Measurements from ENCODE around the gene PIGQ. TPM values are rescaled to one million over a fixed set of nuclear protein-coding genes. Genes with fewer than 3 reads are reported as not detected.

PIGQ gene
- total RNA-seq, 1 experiment from 2014 or later = 58.0 TPM

GRCh38 chr16:530111-530817 is 39.5 kb upstream of the PIGQ start:
- TF ChIP-seq CTCF (conservative IDR thresholded peaks at IDR 0.05) = no peak
- Histone ChIP-seq H2BK20ac (ENCODE audit: low read depth, low read length, poor library complexity, severe bottlenecking) (no peak overlapping the region), H3K4me1 (ENCODE audit: insufficient read depth, low read length) (no peaks in the 10 kb centered on the region; the same call in 1 of the 2 replicates), H3K9ac (ENCODE audit: extremely low read depth, insufficient read length, low read length) (no peak overlapping the region), H3K27me3 (ENCODE audit: insufficient read depth, low read length) (no peaks in the 10 kb centered on the region), H2BK5ac (ENCODE audit: insufficient read length, low read length) (no peak overlapping the region), H4K5ac (ENCODE audit: insufficient read length, low read depth, low read length) (no peak overlapping the region), H3K18ac (ENCODE audit: insufficient read length, low read depth, low read length) (no peak overlapping the region), H3K23me2 (ENCODE audit: insufficient read length, low read depth, low read length, poor library complexity, severe bottlenecking) (peaks cover 13% of the 10 kb centered on the region), H3K9me3 (ENCODE audit: control insufficient read depth, low read depth, low read length) (no peaks in the 10 kb centered on the region), H2BK12ac (ENCODE audit: insufficient read length, low read depth, low read length) (no peak overlapping the region), H4K91ac (ENCODE audit: insufficient read length, low read depth, low read length) (no peak overlapping the region), H3K4me2 (ENCODE audit: insufficient read depth, insufficient read length, low read length) (no peak overlapping the region), H2AFZ (ENCODE audit: low read length) (no peak overlapping the region), H3K56ac (ENCODE audit: insufficient read length, low read depth, low read length) (no peak overlapping the region), H3K79me2 (ENCODE audit: insufficient read depth, low read length) (peaks cover 22% of the 10 kb centered on the region; the same call in 1 of the 2 replicates), H3K79me1 (ENCODE audit: insufficient read depth, low read depth, low read length, poor library complexity, severe bottlenecking) (no peaks in the 10 kb centered on the region), H3K27ac (ENCODE audit: insufficient read length, low read depth, low read length) (no peak overlapping the region), H4K20me1 (ENCODE audit: control insufficient read depth, insufficient read depth, insufficient read length) (peaks cover 6% of the 10 kb centered on the region), H2BK120ac (ENCODE audit: low read depth, low read length, poor library complexity, severe bottlenecking) (no peak overlapping the region), H3K4ac (ENCODE audit: low read depth, low read length) (no peak overlapping the region), H3T11ph (ENCODE audit: low read length) (no peak overlapping the region), H4K8ac (replicated peaks; ENCODE audit: insufficient read length, low read depth, low read length) (no peak overlapping the region), H2BK15ac (ENCODE audit: low read depth, low read length) (no peak overlapping the region), H3K14ac (ENCODE audit: insufficient read depth, low read length) (no peak overlapping the region; the same call in 1 of the 2 replicates), H3K23ac (ENCODE audit: insufficient read length, low read depth, low read length) (no peak overlapping the region), H2AK5ac (ENCODE audit: insufficient read length, low read length) (no peak overlapping the region)
- peak overlapping the region in 1 of 3 experiments; percentile 35; a peak in 3 of 7 replicates for H3K27ac Mint-ChIP-seq
- peaks cover 0 to 11% (median 8%) of the 10 kb centered on the region in 3 experiments; a peak in 3 of 7 replicates for H3K36me3 Mint-ChIP-seq (ENCODE audit: insufficient read depth in 1 of 3, low read depth in 3 of 3)
- no peaks in the 10 kb centered on the region for H3K27me3 Mint-ChIP-seq (ENCODE audit: low read depth)
- peak overlapping the region; percentile 50 to 88; a peak in 3 of 5 replicates for H3K4me3 Mint-ChIP-seq
- H3K4me1 Mint-ChIP-seq = peaks cover 18% of the 10 kb centered on the region in 2 experiments
- H3K9me3 Mint-ChIP-seq = no peaks in the 10 kb centered on the region
- no CpG with 5 or more reads among the region's 23 CpGs for WGBS (ENCODE audit: extremely low coverage, insufficient read length, low lambda C conversion rate)
- DNase-seq = no peak
